Activated T-cell treated with anti-CD3 and anti-CD28 coated beads, Interleukin-2, amount 50 U/mL, for 72 hours (primary cell): Measurements from ENCODE around the gene LHFPL6. TPM values are rescaled to one million over a fixed set of nuclear protein-coding genes. Genes with fewer than 3 reads are reported as not detected.

Experiments used
- ATAC-seq, 2 donors: fragments of 150-1000 bp; cut with Tn5 transposase; replicated peaks in 1 of 2; 2 replicates each; pipeline ENCODE4 v1.10.0; 2021; ENCODE audit warnings: moderate library complexity in 2 of 2, mild to moderate bottlenecking in 1 of 2
- DNase-seq, 2 donors: peaks; one replicate each; pipeline ENCODE4 v3.0.0; 2021 to 2022; ENCODE audit warnings: mixed read lengths in 1 of 2
- H3K27ac Mint-ChIP-seq: one replicate; pipeline ENCODE4 v1.8.0; 2022; ENCODE audit warnings: mild to moderate bottlenecking, moderate library complexity, mixed read lengths
- H3K27me3 Mint-ChIP-seq: one replicate; pipeline ENCODE4 v1.8.0; 2022; ENCODE audit warnings: low read depth, mixed read lengths
- H3K36me3 Mint-ChIP-seq, 2 donors: one replicate each; pipeline ENCODE4 v1.8.0; 2022; ENCODE audit warnings: mixed read lengths in 2 of 2, mild to moderate bottlenecking in 1 of 2; ENCODE audit not compliant: insufficient read depth in 2 of 2
- H3K4me1 Mint-ChIP-seq: one replicate; pipeline ENCODE4 v1.8.0; 2022; ENCODE audit warnings: low read depth, mixed read lengths
- H3K4me3 Mint-ChIP-seq, 2 donors: one replicate each; pipeline ENCODE4 v1.8.0; 2022; ENCODE audit warnings: mild to moderate bottlenecking in 2 of 2, mixed read lengths in 2 of 2, moderate library complexity in 2 of 2
- H3K9me3 Mint-ChIP-seq, 2 donors: one replicate each; pipeline ENCODE4 v1.8.0; 2022; ENCODE audit warnings: mixed read lengths in 2 of 2
- total RNA-seq, 2 donors: library from RNA; stranded (reverse); gene quantifications; one replicate each; pipeline ENCODE4 v1.2.3, GENCODE V29; 2022

Gene LHFPL6
- total RNA-seq, 2 donors from 2014 or later = 1.7 to 2.5 TPM

- no peaks in the 10 kb centered on the region for H3K36me3 Mint-ChIP-seq
- ATAC-seq (no peak), DNase-seq (no peak)
- H3K9me3 Mint-ChIP-seq = no peaks in the 10 kb centered on the region
- no peak overlapping the region for H3K27ac Mint-ChIP-seq
- H3K4me1 Mint-ChIP-seq = no peaks in the 10 kb centered on the region
- H3K27me3 Mint-ChIP-seq = peaks cover 8% of the 10 kb centered on the region
- H3K4me3 Mint-ChIP-seq = no peak overlapping the region
These were observed 16.8 kb downstream of the LHFPL6 start for GRCh38 chr13:39586151-39586550.

- H3K36me3 Mint-ChIP-seq = no peaks in the 10 kb centered on the region
- ATAC-seq (no peak), DNase-seq (no peak)
- H3K4me1 Mint-ChIP-seq = no peaks in the 10 kb centered on the region
- no peak overlapping the region for H3K4me3 Mint-ChIP-seq
- H3K27ac Mint-ChIP-seq = no peak overlapping the region
- no peaks in the 10 kb centered on the region for H3K9me3 Mint-ChIP-seq
- H3K27me3 Mint-ChIP-seq = peaks cover 11% of the 10 kb centered on the region
These were observed 17.8 kb downstream of the LHFPL6 start for GRCh38 chr13:39585219-39585618.

GRCh38 chr13:39580881-39581575 lies 22.0 kb downstream of the LHFPL6 start:
- ATAC-seq = no peak
- Mint-ChIP-seq H3K4me1 (no peaks in the 10 kb centered on the region), H3K9me3 (no peaks in the 10 kb centered on the region), H3K27me3 (peaks cover 11% of the 10 kb centered on the region), H3K27ac (no peak overlapping the region), H3K4me3 (no peak overlapping the region), H3K36me3 (no peaks in the 10 kb centered on the region)
- DNase-seq = no peak

DNA sequence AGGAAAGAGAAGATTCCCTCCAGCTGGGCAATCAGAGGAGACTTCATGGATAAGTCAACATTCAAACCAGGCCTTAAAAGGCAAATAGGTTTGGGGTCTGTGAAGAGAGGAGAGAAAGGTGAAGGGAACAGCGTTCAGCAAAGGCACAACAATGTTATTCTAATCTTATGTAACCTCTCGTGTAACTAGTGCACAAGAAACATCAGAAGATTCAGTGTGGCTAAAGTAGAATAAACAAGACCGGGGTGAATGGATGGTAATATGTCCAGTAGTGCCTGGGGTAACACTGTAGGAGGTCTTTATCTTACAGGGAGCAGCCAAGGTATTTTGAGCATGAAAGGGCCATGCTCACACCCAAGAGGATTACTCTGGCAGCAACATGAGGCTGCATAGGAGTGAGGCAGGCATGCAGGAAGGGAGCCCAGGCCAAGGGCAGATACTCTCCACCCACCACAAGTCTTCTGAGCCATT lies 24.1 kb downstream of the LHFPL6 start:
- H3K27me3 Mint-ChIP-seq = peaks cover 9% of the 10 kb centered on the region
- no peaks in the 10 kb centered on the region for H3K4me1 Mint-ChIP-seq
- DNase-seq (no peak), ATAC-seq (no peak)
- no peak overlapping the region for H3K4me3 Mint-ChIP-seq
- H3K36me3 Mint-ChIP-seq = no peaks in the 10 kb centered on the region
- H3K9me3 Mint-ChIP-seq = no peaks in the 10 kb centered on the region
- no peak overlapping the region for H3K27ac Mint-ChIP-seq

GRCh38 chr13:39577838-39578491 lies 25.0 kb downstream of the LHFPL6 start:
- H3K4me3 Mint-ChIP-seq = no peak overlapping the region
- no peaks in the 10 kb centered on the region for H3K36me3 Mint-ChIP-seq
- DNase-seq = no peak
- no peaks in the 10 kb centered on the region for H3K4me1 Mint-ChIP-seq
- peaks cover 5% of the 10 kb centered on the region for H3K27me3 Mint-ChIP-seq
- no peak for ATAC-seq
- no peaks in the 10 kb centered on the region for H3K9me3 Mint-ChIP-seq
- no peak overlapping the region for H3K27ac Mint-ChIP-seq

DNA sequence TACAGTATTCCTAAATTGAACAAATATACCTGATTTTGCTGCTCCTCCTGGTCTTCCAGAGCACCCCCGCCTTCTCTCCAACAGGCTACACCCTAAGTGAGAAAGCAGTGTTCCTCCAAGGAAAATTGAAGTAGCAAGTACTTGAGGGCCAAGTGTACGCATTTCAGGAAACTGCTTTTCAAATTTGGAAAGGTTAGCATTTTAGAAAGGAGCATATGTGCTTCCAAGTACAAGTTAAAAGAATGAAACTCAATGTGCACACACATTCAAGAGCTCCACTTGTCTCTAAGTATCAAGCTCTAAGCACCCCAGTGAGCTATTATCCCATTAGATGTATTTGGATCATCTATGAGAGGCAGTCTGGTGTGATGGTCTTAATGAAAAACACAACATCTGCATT lies 25.8 kb downstream of the LHFPL6 start:
- DNase-seq (no peak), ATAC-seq (no peak)
- H3K27ac Mint-ChIP-seq = no peak overlapping the region
- H3K4me1 Mint-ChIP-seq = no peaks in the 10 kb centered on the region
- no peaks in the 10 kb centered on the region for H3K9me3 Mint-ChIP-seq
- H3K4me3 Mint-ChIP-seq = no peak overlapping the region
- peaks cover 5% of the 10 kb centered on the region for H3K27me3 Mint-ChIP-seq
- no peaks in the 10 kb centered on the region for H3K36me3 Mint-ChIP-seq

GRCh38 chr13:39575641-39576238 lies 27.3 kb downstream of the LHFPL6 start:
- no peak overlapping the region for H3K4me3 Mint-ChIP-seq
- no peaks in the 10 kb centered on the region for H3K36me3 Mint-ChIP-seq
- H3K4me1 Mint-ChIP-seq = no peaks in the 10 kb centered on the region
- ATAC-seq = no peak
- H3K27ac Mint-ChIP-seq = no peak overlapping the region
- no peaks in the 10 kb centered on the region for H3K9me3 Mint-ChIP-seq
- peaks cover 9% of the 10 kb centered on the region for H3K27me3 Mint-ChIP-seq
- no peak for DNase-seq

- H3K4me3 Mint-ChIP-seq = no peak overlapping the region
- ATAC-seq = no peak
- H3K9me3 Mint-ChIP-seq = no peaks in the 10 kb centered on the region
- H3K27me3 Mint-ChIP-seq = peaks cover 25% of the 10 kb centered on the region
- no peaks in the 10 kb centered on the region for H3K4me1 Mint-ChIP-seq
- no peaks in the 10 kb centered on the region for H3K36me3 Mint-ChIP-seq
- DNase-seq = no peak
- H3K27ac Mint-ChIP-seq = no peak overlapping the region
These were observed 31.4 kb downstream of the LHFPL6 start for GRCh38 chr13:39571502-39572092.

DNA sequence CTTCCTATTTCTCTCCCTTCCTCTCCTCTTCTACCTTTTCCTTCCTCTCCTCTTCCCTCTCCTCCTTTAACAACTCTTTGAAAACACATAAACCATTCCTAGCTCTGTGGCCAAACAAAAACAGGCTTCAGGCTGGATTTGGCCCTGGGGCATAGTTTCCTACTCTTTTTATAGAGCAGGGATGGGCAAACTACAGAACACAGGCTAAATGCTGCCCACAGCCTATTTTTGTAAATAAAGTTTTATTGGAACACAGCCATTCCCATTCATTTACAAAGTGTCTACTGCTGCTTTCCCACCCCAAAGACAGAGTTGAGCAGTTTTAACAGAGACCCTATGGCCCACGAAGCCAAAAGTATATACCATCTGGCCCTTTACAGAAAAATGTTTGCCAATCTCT lies 35.4 kb downstream of the LHFPL6 start:
- Mint-ChIP-seq H3K36me3 (no peaks in the 10 kb centered on the region), H3K27ac (no peak overlapping the region), H3K4me1 (no peaks in the 10 kb centered on the region), H3K9me3 (no peaks in the 10 kb centered on the region), H3K27me3 (peaks cover 49% of the 10 kb centered on the region), H3K4me3 (no peak overlapping the region)
- no peak for DNase-seq
- no peak for ATAC-seq

DNA sequence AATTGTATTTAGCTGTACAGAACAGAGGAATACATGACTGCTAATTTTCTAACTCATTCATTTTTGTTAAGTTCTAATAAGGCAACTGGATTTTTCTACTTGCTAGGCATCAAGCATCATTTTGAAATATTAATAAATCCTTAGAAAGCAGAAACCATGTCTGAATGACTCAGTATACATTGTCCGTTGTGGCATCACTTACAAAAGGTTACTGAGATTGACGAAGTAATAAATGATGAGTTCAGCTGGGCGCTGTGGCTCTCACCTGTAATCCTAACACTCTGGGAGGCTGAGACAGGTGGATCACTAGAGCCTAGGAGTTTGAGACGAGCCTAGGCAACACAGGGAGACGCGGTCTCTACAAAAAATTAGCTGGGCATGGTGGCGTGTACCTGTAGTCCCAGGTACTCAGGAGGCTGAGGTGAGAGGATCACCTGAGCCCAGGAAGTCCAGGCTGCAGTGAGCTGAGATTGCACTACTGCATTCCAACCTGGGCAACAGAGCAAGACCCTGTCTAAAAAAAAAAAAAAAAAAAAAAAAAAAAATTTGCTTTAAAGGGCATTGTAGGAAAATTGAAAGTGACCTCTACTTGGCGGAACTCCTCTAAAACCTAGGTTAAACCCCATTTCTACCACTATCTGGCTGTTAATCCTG lies 36.6 kb downstream of the LHFPL6 start:
- Mint-ChIP-seq H3K27me3 (peaks cover 45% of the 10 kb centered on the region), H3K36me3 (no peaks in the 10 kb centered on the region), H3K9me3 (no peaks in the 10 kb centered on the region), H3K27ac (no peak overlapping the region), H3K4me3 (no peak overlapping the region), H3K4me1 (no peaks in the 10 kb centered on the region)
- ATAC-seq = no peak
- DNase-seq = no peak

DNA sequence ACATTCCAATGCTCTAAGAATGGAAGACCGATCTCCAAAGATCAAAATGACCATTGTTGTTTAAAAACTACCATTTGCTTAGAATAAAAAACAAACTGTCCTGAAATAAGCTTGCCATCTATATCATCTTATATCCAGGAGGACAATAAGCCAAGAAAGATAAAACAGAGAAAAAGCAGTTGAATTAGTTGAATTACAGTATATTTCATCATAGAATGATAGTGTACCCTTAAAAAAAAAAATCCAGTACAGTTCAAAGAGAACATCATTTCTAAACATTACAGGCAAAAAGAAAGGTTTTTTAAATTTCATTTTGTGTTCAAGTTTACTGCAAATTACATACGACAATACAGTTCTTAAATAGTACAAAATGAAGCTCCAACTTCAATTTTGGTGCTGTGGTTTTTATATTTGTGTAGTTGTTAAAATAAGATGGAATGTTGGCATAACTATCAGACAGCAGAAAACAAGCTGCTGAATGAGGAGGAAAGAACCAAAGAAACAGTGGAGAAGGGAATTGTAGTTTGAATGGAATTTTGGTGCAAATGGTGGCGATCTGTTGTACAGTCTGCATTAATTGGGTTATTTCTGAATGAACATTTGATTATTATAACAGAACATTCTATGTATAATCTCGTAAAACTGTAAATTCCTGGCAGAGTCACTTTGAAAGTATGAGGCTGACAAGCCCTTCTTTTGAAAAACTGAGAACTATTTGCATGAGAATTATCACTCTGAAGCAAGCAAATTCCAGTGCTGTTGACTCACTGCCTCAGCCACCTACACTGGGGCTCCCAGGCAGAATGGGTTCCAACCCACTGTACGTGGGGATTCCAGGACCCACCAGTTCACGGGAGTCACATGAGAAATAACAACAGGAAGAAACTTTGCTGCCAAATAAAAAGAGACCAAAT lies 37.7 kb downstream of the LHFPL6 start:
- no peaks in the 10 kb centered on the region for H3K9me3 Mint-ChIP-seq
- no peaks in the 10 kb centered on the region for H3K36me3 Mint-ChIP-seq
- DNase-seq = no peak
- H3K4me3 Mint-ChIP-seq = no peak overlapping the region
- H3K4me1 Mint-ChIP-seq = no peaks in the 10 kb centered on the region
- peaks cover 40% of the 10 kb centered on the region for H3K27me3 Mint-ChIP-seq
- ATAC-seq = no peak
- H3K27ac Mint-ChIP-seq = no peak overlapping the region

GRCh38 chr13:39563470-39563735 lies 39.6 kb downstream of the LHFPL6 start:
- ATAC-seq = no peak
- H3K36me3 Mint-ChIP-seq = no peaks in the 10 kb centered on the region
- H3K27ac Mint-ChIP-seq = no peak overlapping the region
- H3K4me3 Mint-ChIP-seq = no peak overlapping the region
- DNase-seq = no peak
- peaks cover 38% of the 10 kb centered on the region for H3K27me3 Mint-ChIP-seq
- H3K9me3 Mint-ChIP-seq = no peaks in the 10 kb centered on the region
- H3K4me1 Mint-ChIP-seq = no peaks in the 10 kb centered on the region
